HG02610 (cell line): ENCODE results near the gene ACRBP.
"Not testable (repeated sequence)": the region's sequence is repeated elsewhere in the genome, so short reads cannot be mapped to it uniquely, and the experiment has no call there.

Source experiments
- ATAC-seq: cut with Tn5 transposase; IDR thresholded peaks from one replicate; pipeline ENCODE4 v1.9.1; 2021; ENCODE audit warnings: mild to moderate bottlenecking, moderate library complexity; ENCODE audit not compliant: unreplicated experiment

The ACRBP gene

DNA sequence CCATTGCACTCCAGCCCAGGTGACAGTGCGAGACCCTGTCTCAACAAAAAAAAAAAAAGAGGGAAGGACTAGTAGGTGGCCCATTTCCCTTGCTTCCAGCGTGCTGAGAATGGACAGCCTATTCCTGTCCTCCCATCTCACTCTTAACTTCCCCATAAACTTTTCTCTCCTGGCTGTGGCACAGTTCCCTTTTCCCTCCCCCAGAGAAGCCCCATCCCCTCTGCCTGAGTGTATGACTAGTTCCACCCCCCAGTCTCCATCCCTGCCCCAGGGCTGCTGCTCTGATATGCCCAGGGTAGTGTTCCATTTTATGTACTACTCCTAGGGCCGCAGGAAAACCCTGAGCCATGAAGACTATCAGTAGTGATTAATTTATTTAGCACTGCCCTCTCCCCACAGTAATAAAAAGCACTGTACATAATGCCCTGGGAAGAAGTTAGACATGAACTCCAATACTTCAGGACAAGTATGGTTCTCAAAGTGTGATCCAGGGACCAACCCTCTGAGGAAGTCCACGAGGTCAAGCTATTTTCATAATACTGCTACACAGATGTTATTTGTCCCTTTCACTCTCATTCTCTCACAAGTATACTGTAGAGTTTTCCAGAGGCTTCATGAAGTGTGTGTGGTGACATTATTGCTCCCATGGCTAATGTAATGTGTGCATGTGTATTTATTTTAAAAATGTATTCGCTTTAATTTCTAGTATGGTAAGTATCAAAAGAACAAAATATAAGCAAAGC lies 28.6 kb downstream of the ACRBP start:
- no peak for ATAC-seq

GRCh38 chr12:6615802-6616201 lies 31.4 kb downstream of the ACRBP start:
- ATAC-seq: no peak

DNA sequence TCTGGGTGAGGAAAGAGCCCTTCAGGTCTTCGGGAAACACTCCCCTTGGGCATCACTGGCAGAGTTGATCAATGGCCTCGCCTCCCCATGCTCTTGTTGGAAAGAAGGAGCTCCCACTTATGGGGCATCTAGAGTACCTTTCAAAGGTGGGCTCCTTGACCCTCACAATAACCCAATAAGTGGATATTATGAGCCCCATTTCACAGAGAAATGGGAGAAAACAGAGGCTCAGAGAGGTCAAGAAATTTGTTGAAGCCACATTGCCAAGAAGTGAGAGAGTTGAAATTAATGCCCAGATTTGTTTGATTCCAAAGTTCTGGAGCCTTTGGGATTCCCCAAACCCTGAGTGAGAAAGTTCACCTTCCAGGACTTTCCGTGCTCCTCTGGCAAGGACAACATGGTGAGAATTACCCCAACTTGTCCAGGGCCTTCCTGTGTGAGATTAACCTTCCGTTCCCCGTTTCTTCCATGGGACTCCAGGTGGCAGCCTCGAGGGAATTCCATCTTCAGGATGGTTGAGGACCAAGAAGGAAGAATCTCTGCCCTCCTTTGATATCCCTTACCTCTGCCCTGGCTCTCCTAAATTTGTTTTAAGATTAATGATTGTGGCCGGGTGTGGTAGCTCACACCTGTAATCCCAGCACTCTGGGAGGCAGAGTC lies 32.6 kb downstream of the ACRBP start:
- ATAC-seq: no peak

- ATAC-seq: no peak
These were observed 33.3 kb downstream of the ACRBP start for GRCh38 chr12:6613776-6614512.

- ATAC-seq: no peak
These were observed 34.0 kb downstream of the ACRBP start for GRCh38 chr12:6613015-6613775.

DNA sequence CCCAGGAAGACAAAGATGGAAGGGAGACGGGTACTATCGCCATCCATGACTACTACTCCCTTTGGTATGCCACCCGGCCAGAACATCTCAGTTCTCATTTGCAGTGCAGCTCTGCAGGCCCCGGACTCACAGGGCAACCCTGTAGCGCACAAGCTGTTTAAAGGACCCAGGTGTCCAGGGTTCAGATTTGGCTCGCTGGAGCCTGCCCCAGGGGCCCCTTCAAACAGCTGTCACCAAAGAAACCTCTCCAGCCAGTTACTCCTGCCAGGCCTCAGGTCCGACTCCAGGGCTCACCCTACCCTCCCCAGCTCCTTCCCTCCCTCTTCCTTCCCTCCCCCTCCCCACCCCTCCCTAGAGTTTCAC lies 34.6 kb downstream of the ACRBP start:
- ATAC-seq: no peak

- no peak for ATAC-seq
These were observed 35.0 kb downstream of the ACRBP start for GRCh38 chr12:6612247-6612646.

- no peak for ATAC-seq
These were observed 38.5 kb downstream of the ACRBP start for GRCh38 chr12:6608592-6609281.

DNA sequence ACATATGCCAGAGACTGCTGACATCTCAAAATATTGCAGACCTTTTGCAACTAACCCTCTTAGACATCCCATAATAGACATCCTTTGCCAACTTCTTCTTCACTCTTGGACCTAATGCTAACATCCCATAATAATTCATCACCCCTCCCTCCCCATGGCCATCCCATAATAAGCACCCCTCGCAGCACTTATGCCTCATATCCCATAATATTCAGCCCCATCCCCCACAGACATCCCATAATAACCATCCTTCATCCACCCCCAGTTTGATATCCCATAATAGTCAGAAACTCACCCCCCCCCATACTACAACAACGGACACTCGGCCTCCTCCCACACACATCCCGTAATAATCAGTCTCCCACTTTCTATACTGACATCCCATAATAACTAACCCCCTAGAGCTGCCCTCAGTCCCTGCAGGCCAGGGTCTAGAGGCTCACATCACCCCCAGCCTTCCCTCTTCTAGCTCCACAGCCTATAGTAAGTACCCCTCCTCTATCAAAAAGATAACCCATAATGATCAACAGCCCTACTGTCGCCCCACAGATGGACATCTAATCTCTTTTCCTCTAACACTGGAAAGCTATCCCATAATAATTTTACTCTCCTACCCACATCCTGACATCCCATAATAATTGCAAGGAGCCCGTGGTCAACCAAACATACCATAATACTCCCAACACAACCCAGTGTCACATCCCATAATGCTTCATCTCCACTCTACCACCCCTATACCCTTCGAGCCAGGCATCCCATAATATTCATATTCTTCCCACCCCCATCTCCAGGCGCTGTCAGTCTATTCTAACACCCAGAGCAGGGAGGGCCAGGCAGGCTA lies 39.3 kb downstream of the ACRBP start:
- ATAC-seq: no peak

GRCh38 chr12:6606331-6607131 lies 40.7 kb downstream of the ACRBP start:
- ATAC-seq: no peak

DNA sequence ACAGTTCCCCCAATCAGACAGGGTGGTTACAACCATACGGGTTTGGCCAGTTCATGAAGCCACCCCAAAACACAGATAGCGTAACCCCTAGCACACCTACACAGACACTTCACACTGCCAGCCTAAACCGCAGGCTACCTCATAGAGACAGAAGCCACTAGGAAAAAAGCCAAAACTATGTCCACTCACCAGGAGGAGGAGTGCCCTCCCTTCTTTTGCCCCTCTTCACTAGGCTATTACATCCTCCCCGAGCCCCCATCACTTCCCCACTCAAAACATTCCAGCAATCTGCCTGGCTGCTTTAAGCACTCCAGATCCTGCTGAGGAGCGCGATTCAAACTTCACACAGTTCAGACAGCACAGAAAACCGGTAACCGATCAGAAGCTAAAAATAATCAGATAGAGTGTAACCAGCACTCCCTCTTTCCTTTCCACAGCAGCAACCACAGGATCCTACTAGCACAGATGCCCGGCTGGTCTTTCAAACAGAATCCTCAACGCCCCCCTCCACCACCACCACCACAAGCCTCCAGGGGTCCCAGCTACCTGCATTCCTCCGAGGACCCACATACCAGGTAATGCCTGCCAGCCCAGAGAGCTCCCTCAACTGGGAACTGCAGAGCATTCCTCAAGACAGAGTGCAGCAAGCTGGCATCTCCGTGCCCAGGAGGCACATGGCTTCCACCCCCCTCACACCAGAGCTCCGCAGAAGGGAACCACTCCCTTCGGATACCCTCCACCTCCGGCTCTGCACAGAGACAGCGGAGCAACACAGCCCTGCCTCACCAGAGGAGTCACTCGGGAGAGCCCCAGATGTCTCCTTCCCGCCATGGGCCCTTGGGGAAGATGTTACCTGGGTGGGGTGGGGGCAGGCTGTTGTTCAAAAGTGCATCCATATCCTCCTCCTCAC lies 41.6 kb downstream of the ACRBP start:
- no peak for ATAC-seq

GRCh38 chr12:6604259-6605029 lies 42.8 kb downstream of the ACRBP start:
- no peak for ATAC-seq

GRCh38 chr12:6603095-6603567 lies 44.1 kb downstream of the ACRBP start:
- no peak for ATAC-seq

- no peak for ATAC-seq
These were observed 44.7 kb downstream of the ACRBP start for GRCh38 chr12:6602526-6602925.

DNA sequence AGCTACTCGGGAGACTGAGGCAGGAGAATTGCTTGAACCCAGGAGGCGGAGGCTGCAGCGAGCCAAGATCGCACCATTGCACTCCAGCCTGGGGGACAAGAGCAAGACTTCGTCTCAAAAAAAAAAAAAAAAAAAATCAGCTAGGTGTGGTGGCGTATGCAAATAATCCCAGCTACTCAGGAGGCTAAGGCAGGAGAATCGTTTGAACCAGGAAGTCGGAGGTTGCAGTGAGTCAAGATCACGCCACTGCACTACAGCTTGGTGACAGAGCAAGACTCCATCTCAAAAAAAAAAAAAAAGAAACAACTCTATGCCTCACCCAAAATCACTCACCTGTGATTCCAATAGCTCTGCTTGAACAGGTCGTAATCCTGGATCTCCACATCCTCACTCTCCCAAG lies 51.6 kb downstream of the ACRBP start:
- ATAC-seq: not testable (repeated sequence)

GRCh38 chr12:6592087-6592486 lies 55.1 kb downstream of the ACRBP start:
- ATAC-seq: no peak
